ENCODE results near the gene TAF1B.

DNA sequence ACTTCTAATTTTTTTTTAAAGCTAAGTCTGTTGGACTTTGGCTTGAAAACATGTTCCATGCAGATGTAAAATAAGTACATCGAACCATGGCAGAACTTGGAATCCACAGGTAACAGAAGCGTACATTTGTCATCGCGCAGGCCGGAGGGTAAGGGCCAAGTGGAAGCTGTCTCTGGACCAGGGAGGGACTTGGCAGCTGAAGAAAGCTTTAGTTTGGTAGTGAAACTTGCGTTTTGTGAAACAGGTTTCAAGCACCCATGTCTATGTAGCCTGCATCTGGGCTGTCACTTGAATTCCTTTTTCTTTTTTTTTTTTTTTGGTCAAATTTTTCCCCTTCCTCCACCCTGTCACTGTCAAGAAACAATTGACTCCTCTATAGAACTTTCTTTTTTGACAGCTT lies 128.6 kb downstream of the TAF1B start:
- TF ChIP-seq, protein P1, sequence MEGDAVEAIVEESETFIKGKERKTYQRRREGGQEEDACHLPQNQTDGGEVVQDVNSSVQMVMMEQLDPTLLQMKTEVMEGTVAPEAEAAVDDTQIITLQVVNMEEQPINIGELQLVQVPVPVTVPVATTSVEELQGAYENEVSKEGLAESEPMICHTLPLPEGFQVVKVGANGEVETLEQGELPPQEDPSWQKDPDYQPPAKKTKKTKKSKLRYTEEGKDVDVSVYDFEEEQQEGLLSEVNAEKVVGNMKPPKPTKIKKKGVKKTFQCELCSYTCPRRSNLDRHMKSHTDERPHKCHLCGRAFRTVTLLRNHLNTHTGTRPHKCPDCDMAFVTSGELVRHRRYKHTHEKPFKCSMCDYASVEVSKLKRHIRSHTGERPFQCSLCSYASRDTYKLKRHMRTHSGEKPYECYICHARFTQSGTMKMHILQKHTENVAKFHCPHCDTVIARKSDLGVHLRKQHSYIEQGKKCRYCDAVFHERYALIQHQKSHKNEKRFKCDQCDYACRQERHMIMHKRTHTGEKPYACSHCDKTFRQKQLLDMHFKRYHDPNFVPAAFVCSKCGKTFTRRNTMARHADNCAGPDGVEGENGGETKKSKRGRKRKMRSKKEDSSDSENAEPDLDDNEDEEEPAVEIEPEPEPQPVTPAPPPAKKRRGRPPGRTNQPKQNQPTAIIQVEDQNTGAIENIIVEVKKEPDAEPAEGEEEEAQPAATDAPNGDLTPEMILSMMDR (conservative IDR thresholded peaks at IDR 0.05): no peak
- TF ChIP-seq EZH2 (IDR thresholded peaks at IDR 0.05; ENCODE audit: low read depth): no peak
